ENCODE results near the gene CFAP100.

Gene CFAP100

GRCh38 chr3:126373682-126374601, 20.8 kb upstream of the CFAP100 start:
- DNase-seq (ENCODE audit: low read depth, low spot score) = no peak

DNA sequence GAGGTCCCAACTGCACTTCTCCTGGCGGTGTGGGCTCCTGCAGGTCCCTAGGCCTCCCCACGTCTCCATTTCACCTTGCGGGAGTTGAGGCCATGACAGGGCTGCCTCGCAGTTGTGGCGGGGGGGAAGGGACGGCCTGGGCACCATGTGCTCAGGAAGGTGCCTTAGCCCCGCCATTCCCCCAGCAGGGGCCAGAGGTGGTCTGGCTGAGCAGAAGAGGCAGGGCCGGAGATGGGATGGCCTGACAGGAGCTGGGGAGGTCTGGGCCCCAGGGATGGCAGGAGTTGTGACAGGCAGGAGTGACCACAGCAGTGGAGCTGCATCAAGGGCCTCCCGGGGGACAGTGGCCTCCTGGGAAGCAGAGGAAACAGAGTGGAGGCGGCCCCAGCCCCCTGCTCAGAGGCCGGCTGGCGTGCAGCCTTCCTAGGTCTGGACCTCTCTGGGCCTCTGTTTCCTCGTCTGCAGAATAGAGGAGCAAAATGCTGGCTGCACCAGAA, 18.8 kb upstream of the CFAP100 start:
- DNase-seq (ENCODE audit: low read depth, low spot score) = no peak

GRCh38 chr3:126376444-126376843, 18.3 kb upstream of the CFAP100 start:
- no peak for DNase-seq (ENCODE audit: low read depth, low spot score)

DNA sequence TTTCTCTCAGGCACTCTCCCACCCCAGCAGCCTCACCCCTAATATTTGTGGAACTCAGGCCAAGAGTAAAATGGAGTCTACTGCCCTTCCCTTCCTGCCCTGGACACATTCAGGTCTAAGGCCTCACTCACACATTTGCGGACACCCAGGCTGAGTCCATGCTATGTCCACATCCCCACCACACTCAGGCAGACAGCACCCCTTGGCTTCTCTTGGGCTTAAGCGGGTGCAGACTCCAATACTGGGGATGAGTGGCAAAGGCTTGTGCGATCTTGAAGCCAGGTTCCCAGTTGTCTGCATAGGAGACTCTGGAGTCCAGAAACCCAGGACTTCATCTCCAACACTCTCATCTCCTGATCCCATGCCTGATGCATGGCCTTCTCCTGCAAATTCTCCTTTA, 17.5 kb upstream of the CFAP100 start:
- no peak for DNase-seq (ENCODE audit: low read depth, low spot score)

DNA sequence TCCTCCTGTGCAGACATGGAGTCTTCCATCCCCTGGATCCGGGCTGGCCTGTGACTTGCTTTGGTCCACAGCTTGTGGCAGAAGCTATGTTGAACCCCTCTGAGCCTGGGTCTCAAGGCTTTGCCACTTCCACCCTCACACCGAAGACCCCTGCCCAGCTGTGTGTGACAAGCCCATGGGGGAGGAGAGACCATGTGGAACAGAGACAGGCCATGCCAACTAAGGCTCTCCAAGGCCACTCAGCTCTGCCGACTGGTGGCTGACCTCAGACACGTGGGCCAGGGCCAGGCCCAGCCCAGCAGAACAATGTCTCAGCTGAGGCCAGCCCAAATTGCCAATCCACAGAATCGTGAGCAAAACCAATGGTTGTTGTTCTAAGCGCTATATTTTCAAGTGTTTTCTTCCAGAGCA, 16.4 kb upstream of the CFAP100 start:
- DNase-seq (ENCODE audit: low read depth, low spot score) = no peak

DNA sequence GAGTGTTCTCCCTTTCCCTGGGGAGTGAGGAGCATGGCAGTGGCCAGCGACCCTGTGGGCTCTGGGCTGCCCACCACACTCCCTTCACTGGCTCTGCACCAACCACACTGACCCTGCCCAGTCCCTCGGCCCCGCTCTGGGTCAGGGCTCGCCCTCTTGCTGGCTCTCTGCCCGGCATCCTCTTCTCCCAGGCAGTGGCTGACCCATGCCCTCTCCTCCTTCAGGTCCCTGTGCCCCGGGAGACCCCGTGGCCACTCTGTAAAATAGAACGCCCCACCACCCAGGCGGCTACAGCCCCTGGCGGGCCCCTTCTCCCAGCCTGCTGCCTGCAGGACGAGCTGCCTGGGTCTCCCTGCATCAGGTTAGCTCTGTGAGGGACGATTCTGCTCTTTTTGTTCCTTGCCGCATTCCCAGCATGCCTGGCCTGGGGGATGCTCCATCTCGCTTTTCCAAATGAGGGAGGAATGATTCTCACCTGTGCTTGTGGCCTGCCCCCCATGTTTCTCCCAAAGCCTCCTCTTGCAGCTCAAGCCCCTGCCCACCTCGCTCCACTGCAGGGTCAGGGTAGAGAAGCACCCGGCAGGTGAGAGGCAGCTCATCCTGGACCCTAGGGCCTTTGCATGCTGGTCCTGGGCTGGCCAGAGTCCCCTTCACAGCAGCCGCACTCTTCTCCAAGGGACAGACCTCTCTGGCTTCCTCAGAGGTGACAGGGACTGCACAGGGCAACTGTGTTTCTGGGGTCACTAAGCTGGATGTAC, 14.5 kb upstream of the CFAP100 start:
- no peak for DNase-seq (ENCODE audit: low read depth, low spot score)

GRCh38 chr3:126381966-126382365, 12.7 kb upstream of the CFAP100 start:
- no peak for DNase-seq (ENCODE audit: low read depth, low spot score)

DNA sequence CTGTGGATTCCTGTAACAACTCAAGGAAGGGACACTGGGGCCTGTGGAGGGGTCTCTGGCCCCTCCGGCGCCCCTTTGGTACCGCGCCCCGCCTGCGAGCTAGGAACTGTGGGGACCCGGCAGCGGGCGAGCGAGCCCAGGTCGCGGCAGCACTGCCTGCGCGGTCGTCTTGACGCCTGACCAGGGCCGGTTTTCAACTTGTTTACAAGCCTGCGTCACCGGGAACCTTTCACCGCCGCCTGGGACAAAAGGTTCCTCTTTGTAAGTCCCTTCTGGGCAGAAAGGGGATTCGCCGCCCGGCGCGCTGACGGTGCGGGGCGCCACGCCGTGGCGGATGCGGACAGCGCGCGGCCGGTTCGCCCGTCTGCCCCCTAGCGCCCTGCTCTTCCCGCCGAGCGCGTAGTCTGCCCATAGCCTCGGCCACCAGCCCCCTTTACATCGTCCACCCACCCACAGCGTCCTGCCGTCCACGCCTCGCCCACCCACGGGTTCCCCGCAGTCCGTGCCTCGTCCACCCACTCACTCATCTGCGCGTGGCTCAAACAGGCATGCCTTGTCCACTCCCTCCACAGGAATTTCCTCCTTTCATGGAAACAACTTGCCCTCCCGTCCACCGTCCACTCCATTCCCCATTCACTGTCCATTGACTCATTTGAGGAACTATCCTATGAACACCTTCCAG, 5.5 kb upstream of the CFAP100 start:
- no peak for DNase-seq (ENCODE audit: low read depth, low spot score)

- DNase-seq (ENCODE audit: low read depth, low spot score) = no peak
These were observed 4.9 kb upstream of the CFAP100 start for GRCh38 chr3:126389794-126390146.

DNA sequence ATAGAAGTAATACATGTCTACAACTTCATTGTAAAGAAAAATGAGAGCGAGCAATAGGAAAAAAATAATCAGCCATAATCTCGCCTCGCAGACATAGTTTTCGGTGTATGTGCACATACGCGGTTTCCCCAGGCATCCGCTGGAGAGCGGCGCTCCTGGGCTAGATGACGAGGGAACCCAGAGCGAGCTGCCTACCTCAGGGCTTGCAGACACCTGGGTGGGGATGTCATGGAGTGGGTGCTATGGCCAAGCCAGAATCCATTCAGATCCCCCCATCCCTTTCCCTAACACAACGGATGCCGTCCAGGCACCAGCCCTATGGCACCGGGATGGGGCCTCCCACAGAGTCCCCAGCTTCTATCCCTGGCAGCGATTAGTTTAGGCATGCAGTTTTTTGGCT, 4.5 kb upstream of the CFAP100 start:
- DNase-seq (ENCODE audit: low read depth, low spot score) = no peak

- DNase-seq (ENCODE audit: low read depth, low spot score) = no peak
These were observed 4.0 kb upstream of the CFAP100 start for GRCh38 chr3:126390751-126391150.

DNA sequence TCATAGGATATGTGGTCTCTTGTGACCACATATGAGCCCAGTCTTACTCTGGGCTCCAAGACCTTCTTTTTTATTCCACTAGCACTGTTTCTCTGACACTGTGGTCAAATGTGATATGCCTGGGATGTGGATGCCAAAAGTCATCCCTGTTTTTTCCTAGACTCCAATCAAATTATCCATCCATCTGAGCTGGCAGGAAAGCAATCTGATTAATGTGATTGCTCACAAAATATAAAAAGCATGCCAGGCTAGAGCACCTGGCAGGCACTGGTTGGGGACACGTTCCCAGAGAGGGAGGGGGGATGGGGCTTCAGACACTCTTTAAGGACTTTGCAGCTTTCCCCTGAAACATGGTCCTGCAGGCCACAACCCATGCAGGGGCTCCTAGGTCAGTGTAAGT, 3.1 kb upstream of the CFAP100 start:
- no peak for DNase-seq (ENCODE audit: low read depth, low spot score)

GRCh38 chr3:126392246-126392645, 2.5 kb upstream of the CFAP100 start:
- DNase-seq (ENCODE audit: low read depth, low spot score) = no peak

- DNase-seq (ENCODE audit: low read depth, low spot score) = no peak
These were observed 1.1 kb upstream of the CFAP100 start for GRCh38 chr3:126393563-126393962.

- DNase-seq (ENCODE audit: low read depth, low spot score) = no peak
These were observed 240 bp downstream of the CFAP100 start for GRCh38 chr3:126394977-126395321.

GRCh38 chr3:126395846-126396513, 1.3 kb downstream of the CFAP100 start:
- no peak for DNase-seq (ENCODE audit: low read depth, low spot score)

DNA sequence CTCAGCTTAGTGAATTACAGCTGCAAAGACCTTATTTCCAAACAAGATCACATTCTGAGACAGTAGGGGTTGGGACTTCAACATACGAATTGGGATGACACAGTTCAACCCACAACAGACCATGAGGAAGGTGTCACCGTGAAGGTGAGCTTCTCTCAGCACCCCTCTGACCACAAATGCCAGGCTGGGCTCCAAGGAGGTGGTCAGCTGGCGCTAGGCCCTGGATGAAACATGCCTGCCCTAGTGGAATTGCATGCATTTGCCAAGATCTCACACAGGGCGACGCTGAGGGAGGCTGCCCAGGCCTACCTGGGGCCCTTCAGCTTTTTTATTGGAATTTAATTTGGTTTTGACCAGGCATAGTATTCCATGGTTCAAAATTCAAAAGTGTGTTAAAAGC, 1.8 kb downstream of the CFAP100 start:
- no peak for DNase-seq (ENCODE audit: low read depth, low spot score)

- no peak for DNase-seq (ENCODE audit: low read depth, low spot score)
These were observed 3.1 kb downstream of the CFAP100 start for GRCh38 chr3:126397610-126398422.

DNA sequence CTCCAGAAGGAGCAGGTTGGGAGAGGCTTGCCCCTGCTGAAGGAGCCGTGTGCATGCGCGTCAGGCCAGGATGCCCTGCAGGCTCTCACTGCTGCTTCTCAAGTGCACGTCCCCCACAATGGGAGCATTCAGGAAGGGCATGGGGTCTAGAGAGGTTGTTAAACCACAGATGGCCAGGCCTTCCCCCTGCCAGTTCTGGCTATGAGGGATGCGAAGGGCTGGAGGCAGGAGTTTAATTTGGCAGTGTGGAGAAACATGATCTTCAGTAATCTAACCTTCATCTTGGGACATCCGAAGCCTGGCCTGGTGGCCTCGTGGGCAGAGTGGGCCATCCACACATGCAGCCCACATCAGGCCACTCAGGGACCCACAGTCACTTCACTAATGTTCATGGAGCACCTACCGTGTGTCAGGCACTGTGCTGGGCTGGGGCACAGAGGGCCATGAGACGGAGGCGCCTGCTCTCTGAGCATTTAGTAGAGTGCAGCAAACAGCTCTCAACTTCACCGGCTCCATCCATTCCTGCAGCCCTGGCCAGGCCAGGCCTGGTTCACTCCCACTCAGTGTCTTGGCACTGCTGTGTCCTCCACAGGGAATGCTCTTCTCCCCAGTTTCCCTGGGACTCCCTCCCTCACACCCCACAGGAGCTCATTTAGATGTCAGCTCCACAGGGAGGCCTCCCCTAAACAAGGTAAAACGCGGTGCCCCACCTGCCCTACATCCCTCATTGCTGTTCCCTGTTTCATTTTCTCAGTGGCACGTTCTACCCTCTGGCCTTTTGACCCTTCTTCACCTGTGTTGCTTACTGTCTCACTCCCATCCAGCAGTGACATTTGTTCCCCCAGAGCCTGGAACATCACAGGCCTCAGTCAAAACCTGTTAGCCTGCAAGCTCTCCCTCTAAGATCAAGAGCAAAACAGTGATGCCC, 4.0 kb downstream of the CFAP100 start:
- no peak for DNase-seq (ENCODE audit: low read depth, low spot score)

- no peak for DNase-seq (ENCODE audit: low read depth, low spot score)
These were observed 4.6 kb downstream of the CFAP100 start for GRCh38 chr3:126399351-126399735.
